HG03520 (cell line): ENCODE measurements around the gene CAMK2G.
"Not testable (repeated sequence)": the region's sequence is repeated elsewhere in the genome, so short reads cannot be mapped to it uniquely, and the experiment has no call there.

ENCODE experiments used
- ATAC-seq: cut with Tn5 transposase; IDR thresholded peaks from one replicate; pipeline ENCODE4 v1.9.1; 2021; ENCODE audit warnings: mild to moderate bottlenecking, moderate library complexity; ENCODE audit not compliant: unreplicated experiment

The CAMK2G gene

DNA sequence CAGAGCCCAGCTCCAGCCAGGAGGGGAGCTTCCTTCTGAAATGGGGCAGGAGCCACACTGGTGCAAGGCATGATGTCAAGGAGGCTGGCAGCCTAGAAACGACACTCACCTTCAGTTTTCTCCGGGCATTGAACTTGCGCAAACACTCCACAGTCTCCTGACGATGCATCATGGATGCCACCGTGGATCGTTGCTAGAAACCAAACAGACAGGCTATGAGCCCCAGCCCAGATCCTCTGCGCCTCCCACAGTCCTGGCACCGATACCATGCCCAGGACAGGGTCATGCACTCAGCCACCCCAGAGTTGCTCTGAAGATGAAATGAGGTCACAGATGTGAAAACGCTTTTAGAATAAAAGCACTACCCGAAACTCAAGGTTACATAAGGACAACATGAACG is 32.0 kb downstream of the CAMK2G start:
- ATAC-seq: no peak

DNA sequence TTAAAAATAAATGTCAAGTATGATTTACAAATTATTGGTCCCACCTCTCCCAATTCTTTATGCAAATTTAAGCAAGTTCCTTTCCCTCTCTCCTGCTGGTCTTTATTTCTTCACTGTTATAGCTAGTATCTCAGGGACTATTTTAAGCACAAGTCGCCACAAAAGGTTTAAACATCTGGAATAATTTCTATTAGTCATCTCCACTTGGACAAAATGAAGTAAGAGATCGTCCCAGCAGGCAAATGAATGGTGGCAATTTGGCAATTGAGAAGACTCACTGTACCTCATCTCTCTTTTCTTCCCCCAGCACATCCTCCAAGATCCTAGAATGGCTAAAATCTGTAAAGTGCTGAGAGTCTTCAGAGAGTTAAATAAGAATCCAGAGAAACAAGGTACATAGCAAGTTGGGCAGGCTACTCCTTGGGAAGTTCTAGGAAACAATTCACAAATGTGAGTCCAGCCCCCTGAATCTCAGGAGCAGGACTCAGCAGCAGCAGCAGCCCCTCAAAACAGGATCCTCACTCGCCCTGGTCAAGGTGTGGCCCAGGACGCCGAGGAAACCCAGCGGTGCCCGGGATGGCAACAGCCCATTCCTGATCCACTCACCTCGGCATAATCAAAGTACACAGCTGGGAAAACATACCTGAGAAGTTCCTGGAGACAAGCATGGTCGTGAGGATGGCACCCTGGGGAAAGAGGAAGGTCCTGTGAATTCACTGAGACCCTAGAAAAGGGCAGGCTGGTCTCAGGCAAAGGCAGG is 32.6 kb downstream of the CAMK2G start:
- no peak for ATAC-seq

DNA sequence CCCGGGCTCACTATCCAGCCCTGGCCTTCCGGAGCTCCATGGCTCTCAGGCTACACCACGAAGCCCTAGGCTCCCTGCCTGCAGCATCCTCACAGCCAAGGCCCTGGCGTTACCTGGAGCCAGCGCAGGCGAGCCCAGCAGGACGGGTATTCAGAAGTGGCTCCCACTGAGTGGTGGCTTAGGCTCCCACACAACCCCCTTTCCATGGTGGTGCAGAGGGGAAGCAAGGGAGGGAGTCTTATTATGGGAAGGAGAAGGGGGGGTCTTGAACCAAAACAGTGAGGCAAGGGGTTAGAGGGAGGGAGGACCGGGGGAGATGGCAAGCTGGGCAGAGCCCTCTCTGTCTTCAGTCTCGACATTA is 33.3 kb downstream of the CAMK2G start:
- no peak for ATAC-seq

DNA sequence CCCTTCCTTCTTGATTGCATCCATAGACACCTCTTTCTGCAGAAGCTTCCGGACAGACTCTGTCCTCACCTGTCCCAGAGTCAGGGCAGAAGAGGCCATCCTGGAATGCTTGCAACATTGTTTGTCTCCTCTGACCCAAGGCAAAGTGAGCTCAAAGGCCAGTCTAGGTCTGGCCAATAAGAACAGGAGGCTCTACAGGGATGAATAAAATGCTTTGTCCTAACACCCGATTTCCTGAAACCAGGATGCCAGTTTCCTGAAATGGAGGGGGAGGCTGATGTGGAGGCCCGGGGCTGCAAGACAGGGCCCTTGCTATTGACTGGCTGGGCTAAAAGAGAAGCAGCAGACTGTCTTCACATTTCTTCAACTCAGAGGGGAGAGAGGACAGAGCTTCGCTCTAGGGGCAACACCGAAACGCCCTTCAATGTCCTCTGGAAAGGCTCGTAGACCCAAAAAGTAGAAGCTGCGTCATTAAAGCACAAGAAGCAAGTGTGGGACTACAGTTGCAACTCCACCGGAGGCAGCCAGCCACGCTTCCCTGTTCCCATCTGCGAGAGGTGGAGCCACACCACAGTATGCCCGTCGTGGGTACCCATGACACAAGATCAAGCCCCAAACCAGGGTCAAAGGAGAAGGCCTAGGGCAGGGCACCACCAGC is 33.8 kb downstream of the CAMK2G start:
- ATAC-seq: no peak

DNA sequence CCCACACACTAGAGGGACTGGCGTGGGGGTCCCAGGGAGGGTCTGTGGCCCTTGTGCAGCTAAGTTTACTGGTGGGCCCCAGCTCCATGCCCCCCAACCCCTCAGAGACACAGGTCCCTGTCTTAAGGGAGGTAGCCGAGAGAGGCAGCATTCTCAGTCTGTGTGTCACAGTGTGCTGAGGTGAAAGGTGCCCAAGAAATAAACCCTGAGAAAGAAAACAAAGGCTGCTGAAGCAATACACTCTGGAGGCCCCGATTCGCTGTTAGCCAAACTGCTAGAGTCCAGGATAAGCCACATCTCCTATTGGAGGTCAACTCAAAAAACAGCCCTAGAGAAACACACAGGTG is 34.3 kb downstream of the CAMK2G start:
- ATAC-seq: no peak

DNA sequence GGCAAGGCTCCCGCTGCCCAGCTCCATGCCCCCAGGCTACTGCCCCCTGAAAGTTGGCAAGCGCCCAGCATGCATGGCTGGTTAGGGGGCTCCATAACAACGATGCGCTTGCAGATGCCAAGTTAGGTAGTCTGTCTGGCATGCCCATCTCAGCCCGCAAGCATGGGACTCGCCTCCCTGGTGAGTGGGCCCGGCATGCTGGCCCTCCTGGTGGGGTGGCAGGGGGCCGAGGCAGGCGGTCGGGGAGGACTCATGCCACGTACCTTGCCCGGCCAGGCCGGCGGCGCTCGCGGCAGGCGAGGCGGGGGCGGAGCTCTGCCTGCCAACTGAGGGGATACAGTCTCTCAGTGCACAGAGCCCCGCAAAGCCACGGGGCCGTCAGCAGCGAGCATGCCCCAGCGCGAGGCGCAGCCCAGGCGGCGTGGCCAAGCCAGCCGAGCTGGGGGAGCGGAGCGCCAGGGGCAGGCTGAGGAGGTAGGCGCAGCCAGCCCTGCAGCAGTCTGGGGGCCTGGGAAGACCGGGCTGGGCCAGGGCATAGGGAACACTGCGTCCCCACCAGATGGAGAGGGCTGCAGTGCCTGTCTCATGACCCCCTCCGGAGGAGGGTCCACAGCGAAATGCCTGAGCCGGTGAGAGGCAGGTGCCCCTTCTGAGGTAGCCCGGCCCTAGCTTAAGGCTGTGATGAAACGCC is 34.9 kb downstream of the CAMK2G start:
- ATAC-seq: no peak

DNA sequence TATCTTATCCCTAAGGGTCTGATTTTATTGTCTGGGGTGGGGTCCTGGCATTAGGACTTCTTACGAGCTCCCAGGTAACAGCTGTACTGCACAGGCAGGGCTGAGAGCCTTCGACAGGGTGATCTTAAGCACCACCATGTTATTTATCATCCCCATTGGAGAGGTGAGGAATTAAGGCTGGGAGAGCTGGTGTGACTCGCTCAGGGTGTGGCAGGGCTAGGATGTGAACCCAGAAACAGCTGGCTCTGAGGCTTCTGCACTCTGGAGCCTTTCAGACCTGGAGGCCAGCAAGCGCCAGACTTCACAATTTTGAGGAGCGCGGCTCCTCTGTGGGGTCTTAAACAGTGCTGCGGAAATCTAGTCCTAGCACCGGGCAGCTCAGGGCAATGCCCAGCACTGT is 35.5 kb downstream of the CAMK2G start:
- no peak for ATAC-seq

DNA sequence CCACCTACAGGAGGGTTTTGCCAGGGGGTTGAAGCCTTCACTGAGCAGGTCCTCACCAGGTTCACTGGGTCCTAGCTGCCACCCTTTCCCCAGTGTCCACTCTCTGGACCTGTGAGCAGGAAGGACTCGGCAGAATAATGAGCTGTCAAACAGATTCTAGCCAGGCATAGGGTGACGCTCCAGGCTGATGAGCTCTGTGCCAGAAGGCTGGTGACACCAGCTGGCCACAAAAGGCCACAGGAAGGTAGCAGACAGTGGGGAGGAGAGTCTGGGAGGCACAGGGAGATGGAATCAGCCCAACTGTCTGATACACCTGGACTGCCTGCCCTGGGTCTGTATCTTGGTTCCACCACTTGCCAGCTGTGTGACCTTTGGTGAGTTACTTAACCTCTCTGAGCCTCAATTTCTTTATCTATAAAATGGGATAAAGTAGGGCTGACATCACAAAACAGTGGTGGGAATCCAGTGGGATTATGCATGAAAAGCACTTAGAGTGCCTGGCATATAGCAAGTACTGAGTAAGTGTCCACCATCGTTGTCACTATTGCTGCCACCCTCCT is 36.3 kb downstream of the CAMK2G start:
- no peak for ATAC-seq

DNA sequence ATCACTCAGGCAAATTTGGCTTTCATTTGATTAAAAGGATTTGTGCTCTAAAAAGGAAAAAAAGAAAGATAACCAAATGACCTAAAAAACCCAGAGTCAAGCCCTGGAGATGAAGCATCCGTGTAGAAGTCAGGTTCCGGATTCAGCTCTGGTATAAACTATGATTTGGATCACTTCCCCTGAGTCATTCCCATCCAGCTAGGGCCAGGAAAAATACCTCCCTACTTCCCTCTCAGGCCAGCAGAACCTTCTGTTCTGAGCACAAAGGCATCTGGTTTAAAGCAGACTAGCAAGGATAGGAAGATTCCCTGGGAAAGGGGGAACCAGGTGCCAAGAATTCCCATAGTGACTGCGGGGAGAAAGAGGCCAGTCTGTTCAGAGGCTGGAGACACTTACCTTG is 37.3 kb downstream of the CAMK2G start:
- ATAC-seq: no peak

DNA sequence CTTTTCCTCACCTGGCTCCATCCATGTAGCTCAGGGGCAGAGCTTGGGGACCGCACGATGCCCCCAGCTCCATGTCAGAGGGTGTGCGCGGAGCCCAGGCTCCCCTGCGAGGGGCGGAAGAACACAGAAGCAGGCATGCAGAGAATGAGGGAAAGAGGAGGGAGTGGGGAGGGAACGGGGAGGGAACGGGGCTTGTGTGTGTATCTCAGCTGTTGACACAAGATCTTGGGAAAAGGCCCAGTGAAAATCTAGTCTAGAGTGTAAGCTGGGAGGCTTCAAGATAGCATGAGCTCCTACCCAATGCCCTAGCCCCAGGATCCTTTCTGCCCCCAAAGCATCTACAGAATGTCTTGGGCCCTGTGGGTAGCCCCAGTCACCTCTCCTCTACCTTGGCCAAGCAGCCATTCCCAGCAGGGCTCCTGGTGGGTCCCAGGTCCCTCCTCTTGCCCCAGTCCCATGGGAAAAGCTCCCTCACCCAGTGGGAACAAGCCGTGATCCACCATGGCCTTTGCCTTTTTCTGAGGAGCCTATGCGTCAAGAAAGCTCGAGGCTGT is 37.9 kb downstream of the CAMK2G start:
- ATAC-seq: no peak

DNA sequence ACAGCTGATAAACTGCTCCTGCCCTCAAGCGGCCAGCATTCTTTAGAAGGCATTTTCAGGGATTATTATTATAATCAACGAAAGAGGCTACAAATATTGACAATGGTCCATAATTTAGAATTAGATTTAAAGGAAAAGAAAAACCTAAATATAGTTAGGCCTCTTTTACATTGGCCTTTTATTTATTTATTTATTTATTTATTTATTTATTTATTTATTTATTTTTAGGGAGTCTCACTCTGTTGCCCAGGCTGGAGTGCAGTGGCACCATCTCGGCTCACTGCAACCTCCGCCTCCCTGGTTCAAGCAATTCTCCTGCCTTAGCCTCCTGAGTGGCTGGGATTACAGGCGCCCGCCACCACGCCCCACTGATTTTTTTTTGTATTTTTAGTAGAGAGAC is 45.3 kb downstream of the CAMK2G start:
- ATAC-seq: not testable (repeated sequence)

DNA sequence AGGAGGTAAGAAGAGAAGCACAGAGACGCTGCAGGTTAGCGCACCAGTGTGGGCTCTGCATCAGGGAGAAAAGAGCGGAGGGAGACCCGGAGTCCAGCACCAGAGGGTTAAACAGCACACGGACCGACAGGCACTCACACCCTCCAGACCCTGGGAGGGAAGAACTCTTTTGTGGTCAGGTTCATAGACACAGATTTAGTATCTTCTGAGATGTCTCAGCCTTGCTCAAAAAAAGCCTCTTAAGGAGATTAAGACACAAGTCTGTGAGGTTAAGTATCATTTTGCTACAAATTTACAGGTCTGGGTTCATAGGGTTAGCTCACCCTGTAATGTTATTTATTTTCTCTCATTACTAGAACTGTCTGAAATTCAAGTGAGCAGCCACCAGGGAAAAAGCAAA is 46.2 kb downstream of the CAMK2G start:
- ATAC-seq: no peak

DNA sequence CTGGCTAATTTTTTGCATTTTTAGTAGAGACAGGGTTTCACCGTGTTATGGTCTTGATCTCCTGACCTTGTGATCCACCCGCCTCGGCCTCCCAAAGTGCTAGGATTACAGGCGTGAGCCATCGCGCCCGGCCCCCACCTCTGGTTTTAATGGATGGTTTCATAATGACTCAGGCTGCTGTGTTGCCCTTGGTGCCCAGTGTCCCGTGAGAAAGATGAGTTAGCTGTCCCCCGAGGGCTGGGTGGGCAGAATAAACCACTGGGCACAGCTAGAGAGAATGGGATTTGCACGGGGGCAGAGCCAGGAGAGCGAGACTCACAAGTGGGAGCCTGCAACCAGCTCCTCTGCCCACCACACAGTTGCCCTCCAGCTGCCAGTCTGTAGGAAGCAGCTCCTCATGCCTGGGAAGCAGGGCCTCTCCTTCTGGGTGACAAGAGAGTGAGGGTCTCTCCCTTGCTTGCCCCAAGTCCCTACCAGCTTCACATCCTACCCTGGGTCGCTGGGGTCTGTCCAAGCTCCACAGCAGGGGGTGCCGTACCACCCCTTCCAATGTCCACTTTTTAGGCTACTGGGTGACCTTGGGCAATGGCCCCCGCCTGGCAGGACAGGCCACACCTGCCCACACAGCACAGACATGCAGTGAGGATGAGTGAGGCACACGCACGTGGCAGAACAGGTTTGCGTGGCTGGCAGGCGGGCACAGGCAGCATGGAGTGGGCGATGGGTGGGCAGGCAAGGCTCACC is 46.8 kb downstream of the CAMK2G start:
- ATAC-seq: no peak

DNA sequence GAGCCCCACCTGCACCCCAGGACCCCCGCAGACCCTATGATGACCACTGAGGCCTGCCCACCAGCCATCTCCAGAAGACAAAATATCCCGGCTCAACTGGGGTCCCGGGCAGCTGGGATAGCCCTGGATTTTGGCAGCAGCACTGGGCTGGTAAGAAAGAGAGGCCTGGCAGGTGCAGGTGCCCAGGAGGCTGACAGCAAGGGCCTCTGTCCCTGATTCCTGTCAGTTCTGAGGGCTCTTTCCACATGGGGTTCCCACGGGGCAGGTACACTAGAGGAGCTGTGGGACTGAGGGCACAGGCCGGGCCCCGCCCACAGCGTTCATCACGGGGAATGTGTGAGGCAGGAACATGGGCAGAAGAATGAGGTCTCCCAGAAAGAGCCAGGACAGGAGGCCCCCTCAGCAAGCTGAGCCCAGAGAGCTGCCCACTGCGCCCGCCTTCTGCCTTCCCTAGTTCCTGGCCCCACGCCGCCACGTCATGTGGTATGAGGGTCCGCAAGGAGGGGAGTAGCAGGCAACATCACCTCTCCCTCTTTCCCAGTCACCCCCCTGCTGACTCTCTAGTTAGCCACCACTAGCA is 50.1 kb downstream of the CAMK2G start:
- no peak for ATAC-seq

DNA sequence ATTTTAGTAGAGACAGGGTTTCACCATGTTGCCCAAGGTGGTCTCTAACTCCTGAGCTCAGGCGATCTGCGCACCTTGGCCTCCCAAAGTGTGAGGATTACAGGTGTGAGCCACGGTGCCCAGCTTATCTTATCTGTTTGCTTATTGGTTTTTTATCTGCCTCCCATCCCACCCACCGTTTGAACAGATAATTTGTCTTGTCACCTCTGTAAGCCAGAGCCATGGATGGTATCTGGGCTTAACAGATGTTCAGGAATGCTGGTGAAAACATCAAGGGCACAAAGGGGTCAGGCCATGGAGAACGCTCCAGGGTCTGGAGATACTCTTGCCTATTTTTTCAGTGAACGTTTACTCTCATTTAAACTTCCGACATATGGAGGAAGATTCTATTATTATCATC is 51.0 kb downstream of the CAMK2G start:
- ATAC-seq: no peak

DNA sequence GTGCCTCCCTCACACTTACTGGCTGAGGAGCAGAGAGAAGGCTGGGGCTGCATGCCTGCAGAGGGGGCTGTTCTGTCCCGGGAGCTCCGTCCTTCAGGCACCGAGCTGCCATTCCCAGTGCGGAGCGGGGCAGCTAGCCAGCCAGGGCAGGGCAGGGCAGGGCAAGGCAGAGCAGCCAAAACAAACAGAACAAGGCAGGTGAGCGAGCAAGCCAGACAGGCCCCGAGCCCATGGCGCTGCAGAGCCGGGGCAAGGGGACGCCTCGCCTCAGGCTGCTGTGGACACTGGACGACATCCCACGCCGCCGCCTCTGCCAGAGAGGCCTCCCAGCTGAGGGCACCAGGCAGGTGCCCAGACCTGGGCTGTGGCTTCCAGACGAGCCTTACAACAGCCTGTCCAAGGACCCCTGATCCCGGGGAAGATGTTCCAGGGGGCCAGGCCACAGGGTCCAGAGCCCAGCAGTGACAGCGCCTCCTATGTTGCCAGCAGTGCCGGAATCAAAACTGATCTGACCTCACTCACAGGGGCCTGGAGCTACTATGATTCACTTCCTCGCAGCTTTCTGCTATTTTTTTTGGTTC is 54.8 kb downstream of the CAMK2G start:
- ATAC-seq: no peak

DNA sequence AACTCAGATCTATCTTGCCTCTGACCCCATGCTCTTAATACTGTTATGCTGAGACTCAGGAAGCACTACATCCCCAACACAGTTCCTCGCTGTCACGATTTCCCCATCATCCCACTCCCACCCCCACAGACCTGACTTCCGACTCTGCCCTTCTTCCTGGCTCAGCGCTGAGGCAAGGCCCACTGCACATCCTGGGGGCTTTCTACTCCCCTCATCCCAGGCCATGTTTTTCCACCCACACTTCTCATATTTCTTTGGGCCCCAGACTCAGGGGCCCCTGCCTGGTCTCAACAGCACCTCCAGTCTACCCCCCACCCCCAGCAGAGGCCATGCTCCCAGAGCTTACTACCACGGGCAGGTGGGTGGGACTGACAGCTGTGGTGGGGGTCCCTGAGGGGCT is 55.3 kb downstream of the CAMK2G start:
- ATAC-seq: no peak

DNA sequence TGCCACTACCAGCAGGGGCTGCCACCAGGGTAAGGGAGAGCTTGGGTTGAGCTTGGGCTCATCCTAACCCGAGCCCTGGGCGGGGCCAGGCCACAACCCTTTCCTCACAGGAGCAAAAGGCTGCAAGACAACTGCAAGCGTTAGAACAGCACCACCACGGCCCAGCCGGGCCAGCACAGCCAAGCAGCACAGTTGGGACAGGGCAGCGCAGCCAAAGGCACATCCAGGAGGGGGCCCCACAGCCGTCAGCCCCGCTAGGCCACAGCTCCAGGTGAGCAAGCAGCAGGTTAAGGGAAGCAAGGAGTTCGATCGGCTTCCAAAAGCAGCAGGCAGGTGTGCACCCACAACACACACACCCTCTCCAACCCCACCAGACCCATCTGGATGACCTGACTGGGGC is 56.0 kb downstream of the CAMK2G start:
- no peak for ATAC-seq

DNA sequence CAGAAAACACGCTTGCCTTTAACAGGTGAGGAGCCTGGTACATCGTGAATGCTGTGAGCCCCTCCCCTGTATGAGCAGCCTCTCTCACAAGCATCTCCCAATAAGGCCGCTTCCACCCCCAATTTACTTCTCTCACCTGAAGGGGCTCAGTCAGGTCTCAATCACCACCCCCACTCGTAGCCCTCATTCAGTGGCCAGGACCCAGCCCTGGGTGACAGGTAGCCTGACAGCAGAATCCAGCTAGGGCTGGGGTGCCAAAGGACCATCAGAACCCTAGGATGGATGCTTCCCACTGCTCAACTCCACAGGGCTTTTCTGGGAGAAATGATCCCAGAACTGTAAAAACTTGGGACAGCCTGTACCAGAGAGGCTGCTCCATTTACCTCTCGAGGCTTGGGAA is 56.5 kb downstream of the CAMK2G start:
- no peak for ATAC-seq
